ENCODE results near the gene SLAMF8.

DNA sequence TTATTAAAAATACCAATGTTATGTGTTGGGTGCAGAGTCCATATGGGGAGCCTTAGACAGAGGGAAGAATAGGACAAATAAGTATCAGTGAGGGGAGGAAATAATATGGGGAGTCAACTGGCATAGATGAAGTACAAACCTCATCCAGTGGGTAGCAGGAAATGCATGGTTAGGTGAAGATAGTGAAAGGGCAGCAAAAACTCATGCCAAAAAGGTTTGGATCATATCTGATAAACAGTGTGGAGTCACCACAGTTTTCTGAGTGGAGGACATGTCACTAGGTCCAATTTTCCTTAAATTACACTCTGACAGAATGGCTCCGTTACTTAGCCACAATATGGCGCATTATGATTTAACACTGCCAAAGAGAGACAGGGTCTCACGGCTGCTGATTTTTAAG, 35.6 kb upstream of the SLAMF8 start:
- TF ChIP-seq POLR2A (IDR thresholded peaks at IDR 0.05; ENCODE audit: low read length) (no peak), GATA1 (IDR thresholded peaks at IDR 0.05; ENCODE audit: low read depth, low read length) (no peak)

Data from erythroblast (primary cell).